Right renal cortex interstitium (tissue), 3 donors: Measurements from ENCODE around the gene TRIM46. TPM values are rescaled to one million over a fixed set of nuclear protein-coding genes. Genes with fewer than 3 reads are reported as not detected.
"Not testable (repeated sequence)": the region's sequence is repeated elsewhere in the genome, so short reads cannot be mapped to it uniquely, and the experiment has no call there.

Source experiments
- DNase-seq, 3 donors: peaks; one replicate each; pipeline ENCODE4 v3.0.0-alpha.2; 2013; ENCODE audit warnings: low read depth in 3 of 3, low spot score in 2 of 3
- polyA plus RNA-seq, 3 donors: library from polyadenylated mRNA; unstranded; fragments of 120-200 nt; gene quantifications; one replicate each; pipeline ENCODE4 v1.2.1, GENCODE V29; 2013; ENCODE audit not compliant: insufficient read length in 3 of 3

TRIM46 gene
- polyA plus RNA-seq, 3 donors = 2.4 to 2.9 (median 2.9) TPM

DNA sequence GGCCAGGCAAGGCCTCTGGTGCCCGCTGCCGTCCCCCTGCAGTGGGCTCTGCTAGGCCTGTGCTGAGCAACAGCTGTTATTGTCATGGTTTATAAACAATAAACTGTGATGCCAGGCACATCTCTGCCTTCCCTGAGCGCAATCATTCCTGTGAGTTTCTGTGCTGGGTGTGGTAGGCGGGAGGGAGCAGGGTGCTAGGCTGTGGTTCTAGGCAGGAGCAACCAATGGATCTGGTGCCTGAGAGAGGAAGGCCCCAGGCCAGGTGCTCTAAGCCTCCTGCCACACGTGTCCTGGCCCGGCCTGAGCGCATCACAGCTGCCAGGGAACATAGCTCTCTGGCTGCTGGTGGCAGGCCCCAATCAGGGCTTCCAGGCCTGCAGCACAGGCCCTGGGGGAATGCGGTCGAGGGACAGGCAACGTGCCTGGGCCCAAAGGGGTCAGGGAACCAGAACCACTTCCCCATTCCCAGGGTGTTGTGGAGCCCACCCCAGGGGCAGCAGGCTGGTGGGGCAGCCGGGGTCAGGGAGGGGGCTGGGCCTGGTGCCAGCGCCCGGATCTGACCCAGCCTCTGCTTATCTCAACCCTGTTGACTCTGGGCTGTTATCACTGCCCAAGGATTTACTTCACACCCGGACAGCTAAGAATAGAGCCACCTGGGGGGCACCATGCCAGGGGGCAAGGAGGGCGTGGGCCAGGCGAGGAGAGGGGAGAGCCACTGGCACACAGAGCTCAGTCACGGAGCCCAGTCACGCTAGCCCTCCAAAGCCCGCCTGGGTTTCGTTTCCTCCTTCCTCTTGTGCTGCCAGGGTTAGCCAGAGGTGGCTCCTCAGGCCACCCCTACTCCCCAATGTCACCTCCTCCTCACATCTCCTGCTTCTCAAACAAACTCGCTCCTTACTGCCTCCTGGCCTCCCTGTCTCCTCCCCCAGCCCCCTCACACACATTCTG lies 11.5 kb downstream of the TRIM46 start:
- no peak for DNase-seq

- no peak for DNase-seq
Observed at GRCh38 chr1:155185783-155186066, 12.1 kb downstream of the TRIM46 start.

GRCh38 chr1:155186067-155186793 lies 12.6 kb downstream of the TRIM46 start:
- no peak for DNase-seq

GRCh38 chr1:155186794-155187455 lies 13.3 kb downstream of the TRIM46 start:
- DNase-seq = no peak

DNA sequence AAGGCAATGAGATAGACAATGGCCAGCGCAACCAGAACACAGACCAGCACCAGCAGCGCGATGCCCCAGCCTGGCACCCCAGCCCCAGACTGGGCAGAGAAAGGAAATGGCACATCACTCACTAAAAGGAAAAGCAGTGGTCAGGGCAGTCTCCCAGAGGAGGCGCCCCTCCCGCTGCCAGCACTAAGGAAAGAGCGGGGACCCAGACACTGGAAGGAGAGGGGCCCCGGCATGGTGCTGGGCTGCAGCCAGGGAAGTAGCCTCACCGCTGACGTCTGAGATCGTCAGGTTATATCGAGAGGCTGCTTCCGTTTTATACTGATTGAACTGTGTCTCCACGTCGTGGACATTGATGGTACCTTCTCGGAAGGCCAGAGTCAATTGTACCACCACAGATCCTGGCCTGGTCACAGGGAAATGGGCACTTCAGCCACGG lies 13.8 kb downstream of the TRIM46 start:
- no peak for DNase-seq

- DNase-seq = no peak
Observed at GRCh38 chr1:155188268-155188667, 14.6 kb downstream of the TRIM46 start.

DNA sequence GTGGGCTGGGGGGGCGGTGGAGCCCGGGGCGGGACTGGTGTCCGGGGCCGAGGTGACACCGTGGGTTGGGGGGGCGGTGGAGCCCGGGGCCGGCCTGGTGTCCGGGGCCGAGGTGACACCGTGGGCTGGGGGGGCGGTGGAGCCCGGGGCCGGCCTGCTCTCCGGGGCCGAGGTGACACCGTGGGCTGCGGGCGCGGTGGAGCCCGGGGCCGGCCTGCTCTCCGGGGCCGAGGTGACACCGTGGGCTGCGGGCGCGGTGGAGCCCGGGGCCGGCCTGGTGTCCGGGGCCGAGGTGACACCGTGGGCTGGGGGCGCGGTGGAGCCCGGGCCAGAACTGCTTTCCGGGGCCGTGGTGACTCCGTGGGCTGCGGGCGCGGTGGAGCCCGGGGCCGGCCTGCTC lies 16.3 kb downstream of the TRIM46 start:
- DNase-seq = not testable (repeated sequence)

GRCh38 chr1:155191904-155192303 lies 18.3 kb downstream of the TRIM46 start:
- no peak for DNase-seq

- DNase-seq = no peak
Observed at GRCh38 chr1:155192346-155193274, 19.0 kb downstream of the TRIM46 start.

DNA sequence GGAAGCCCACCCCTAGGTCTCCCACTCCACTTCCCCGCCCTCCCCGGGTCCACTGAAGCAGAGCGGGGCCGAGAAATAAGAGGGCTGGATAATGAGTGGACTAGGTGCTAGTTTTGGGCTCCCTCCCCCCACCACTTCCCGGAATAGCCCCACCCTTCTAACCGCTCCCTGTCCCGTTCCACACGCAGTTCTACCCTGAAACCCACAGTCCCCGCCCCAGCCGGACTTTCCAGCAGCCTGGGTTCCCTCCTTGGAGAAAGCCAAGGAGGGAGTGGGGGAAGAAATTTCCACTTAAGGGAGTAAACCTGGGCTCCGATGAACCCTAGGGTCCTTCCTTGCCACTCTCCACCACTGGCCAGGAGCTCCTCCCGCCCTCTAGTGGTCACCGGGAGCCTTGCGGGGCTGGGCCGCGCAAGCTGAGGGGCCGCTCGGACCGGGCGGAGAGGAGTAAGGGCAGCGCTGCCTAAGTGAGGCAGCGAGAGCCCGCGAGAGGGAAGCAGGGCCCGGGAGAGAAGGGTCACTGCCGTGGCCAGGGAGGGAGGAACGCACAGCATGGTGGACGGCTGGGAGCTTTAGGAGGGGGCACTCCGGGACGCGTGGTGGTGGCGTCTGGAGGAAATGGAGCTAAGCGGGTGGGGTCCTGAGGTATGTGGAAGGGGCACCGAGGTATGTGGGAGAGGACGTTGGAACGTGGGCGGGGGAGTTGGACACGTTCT lies 19.8 kb downstream of the TRIM46 start:
- peak; percentile 79 to 82 (median 80) for DNase-seq

- not testable (repeated sequence) for DNase-seq
Observed at GRCh38 chr1:155193991-155194240, 20.3 kb downstream of the TRIM46 start.

DNA sequence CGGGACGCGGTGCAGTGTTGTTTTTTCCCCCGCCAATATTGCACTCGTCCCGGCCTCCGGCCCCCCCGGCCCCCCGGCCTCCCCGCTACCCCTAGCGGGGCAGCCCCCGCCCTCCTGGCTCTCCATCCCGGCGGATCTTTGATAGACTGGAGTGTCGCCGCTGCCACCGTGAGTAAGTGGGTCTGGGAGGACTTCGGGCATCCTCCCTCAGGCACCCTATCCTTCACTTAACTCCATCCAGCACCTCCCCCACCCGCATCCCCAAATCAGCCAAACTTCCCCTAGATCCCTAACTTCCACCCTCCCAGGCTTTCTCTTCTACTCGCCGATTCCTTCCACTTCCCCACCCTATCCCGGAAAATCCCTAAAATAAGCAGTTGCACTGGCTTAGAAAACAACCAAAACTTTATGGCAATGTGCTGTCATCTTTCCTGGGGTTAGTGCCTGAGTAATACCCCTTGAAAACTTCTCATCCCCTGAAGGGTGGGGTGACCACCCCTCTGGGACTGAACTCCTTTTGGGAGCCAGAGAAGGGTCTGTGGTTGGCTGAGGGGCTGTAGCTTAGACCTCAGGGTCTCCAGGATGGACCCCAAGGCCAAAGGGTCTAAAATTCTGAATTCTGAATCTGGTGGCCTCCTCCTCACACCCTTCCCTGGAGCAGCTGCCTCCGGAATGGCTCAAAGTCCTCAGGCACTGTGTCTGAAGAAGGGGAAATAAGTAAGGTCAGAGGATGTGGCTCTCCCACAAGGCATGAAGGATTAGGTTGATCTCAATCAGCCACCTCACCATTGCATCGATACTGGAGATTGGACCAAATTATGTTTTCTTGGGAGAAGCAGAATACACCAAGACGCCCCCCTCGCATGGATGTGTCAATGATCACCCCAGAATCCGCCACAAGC lies 21.8 kb downstream of the TRIM46 start:
- no peak for DNase-seq

GRCh38 chr1:155196103-155196892 lies 22.6 kb downstream of the TRIM46 start:
- DNase-seq = no peak

DNA sequence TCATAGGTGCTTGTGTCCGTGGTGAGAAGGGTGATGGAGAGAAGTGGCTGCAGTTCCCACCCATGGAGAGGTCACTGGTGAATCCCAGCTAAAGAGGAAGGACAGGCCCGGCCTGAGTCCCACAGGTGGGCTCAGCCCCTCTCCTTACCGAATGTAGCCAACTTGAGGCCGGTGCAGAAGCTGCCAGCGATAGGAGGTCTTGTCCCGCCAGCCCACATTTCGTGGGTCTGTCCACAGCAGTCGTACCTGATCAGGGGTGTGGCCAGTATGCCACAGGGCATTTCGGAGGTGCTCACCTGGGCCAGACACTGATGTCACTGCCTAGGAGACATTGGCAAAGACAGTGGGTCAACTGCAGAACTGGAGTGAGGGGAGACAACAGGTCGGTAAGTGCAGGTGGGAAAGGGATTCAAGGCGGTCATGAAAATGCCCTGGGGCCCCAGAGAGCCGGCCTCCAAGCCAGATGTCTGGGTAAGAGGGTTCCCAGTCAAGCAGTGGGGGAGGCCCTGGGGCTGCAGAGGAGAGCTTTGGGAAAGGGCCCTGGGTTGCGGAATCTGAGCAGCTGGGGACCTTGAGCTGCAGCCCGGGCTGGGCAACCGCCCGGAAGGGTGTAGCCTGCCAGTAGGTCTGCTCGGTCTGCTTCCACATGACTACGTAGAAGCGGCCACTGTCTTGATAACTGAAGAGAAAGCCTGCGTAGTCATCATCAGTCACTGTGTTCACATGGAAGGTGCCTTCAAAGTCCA lies 23.4 kb downstream of the TRIM46 start:
- no peak for DNase-seq

DNA sequence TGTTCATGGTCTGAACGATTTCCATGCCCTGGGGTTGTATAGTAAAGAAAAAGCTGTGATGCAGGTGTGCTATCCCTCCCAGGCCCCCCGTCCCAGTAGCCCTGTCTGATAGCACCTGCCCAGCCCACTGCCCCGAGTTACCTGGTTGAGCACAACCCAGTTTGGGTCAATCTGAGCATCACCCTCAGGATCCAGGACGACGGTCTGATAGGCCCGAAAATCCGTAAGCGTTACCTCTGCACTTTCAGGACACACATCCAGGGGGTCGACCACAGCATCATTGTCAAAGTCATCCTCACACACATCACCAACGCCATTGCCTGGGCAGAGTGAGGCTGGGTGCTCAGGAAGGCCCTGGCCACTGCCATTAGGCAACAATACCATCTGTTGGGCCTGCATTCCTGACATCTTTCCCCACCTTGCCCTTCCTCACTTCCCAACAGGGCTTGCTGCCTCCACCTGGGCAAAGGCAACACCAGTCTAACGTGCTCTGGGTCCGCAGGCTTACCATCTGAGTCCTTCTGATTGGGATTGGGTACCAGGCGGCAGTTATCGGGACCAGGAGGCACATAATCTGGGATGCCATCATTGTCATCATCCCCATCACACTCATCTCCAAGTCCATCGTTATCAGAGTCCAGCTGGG lies 24.4 kb downstream of the TRIM46 start:
- no peak for DNase-seq

GRCh38 chr1:155198547-155198906 lies 24.9 kb downstream of the TRIM46 start:
- no peak for DNase-seq

GRCh38 chr1:155199792-155200191 lies 26.1 kb downstream of the TRIM46 start:
- no peak for DNase-seq
